A673 (cell line): ENCODE data around the gene CHAF1A.

ENCODE experiments used
- CTCF ChIP-seq: fragments of 300-800, 200-600 bp; sonication (generic); conservative IDR thresholded peaks from 2 replicates; pipeline ENCODE4 v1.5.1; 2017; ENCODE audit warnings: low read depth, mild to moderate bottlenecking, antibody characterized with exemption, low read length, moderate library complexity, mixed read lengths
- EZH2 ChIP-seq: fragments of 200-600 bp; sonication (generic); IDR thresholded peaks from 2 replicates; pipeline ENCODE4 v1.6.1; 2017; ENCODE audit warnings: borderline replicate concordance, low read depth, mild to moderate bottlenecking, mixed read lengths, antibody characterized with exemption, low read length; ENCODE audit not compliant: poor library complexity, severe bottlenecking

- TF ChIP-seq CTCF (no peak), EZH2 (no peak)
Observed at GRCh38 chr19:4472174-4472974, 69.9 kb downstream of the CHAF1A start, which contains the start of gene HDGFL2.
